HuH-7.5 (cell line): ENCODE results near the gene PTGDS.

Experiments used
- DNase-seq: peaks from one replicate; pipeline ENCODE4 v3.0.0; 2011; ENCODE audit warnings: low spot score

The PTGDS gene

DNA sequence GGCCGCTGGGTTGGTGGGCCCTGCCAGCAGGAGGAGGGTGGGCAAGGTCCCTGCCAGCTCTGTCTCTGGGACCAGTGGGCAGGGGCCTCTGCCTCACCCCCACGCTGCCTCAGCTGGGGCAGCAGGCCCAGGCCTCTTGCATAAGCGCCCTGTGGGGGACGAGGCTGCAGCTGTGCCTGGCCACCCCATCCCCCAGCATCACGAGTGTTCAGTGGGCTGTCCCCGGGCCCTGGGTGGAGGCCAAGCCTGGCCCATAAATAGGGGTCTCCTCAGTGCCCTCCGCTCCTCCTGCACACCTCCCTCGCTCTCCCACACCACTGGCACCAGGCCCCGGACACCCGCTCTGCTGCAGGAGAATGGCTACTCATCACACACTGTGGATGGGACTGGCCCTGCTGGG is at the start of gene PTGDS:
Gene PTGDS, plus strand, starts transcription at position 282 of the 400 bp plus-strand sequence. Its CDS starts 75 bp downstream, at position 357.
- DNase-seq = no peak

DNA sequence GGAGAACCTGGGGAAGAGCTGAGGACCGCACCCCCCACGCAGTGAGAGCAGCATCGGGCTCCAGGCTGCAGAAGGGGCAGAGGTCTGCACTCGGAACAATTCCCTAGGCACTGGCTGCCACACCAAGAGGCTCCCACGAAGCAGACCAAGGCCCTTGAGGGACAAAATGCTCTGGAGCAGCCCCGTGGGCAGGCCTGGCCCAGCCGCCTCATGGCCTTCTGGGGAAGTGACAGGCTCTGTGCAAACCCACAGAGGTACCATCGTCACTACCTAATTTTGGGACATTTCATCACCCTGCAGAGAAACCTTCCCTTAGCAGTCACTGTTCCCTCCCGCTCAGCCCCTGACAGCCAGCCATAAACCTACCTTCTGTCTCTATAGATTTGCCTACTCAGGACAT is 48.7 kb upstream of the PTGDS start:
- DNase-seq = no peak

- no peak for DNase-seq
Measured at GRCh38 chr9:136930014-136930413, 47.3 kb upstream of the PTGDS start.

GRCh38 chr9:136931611-136932130 is 45.6 kb upstream of the PTGDS start:
- DNase-seq = no peak

DNA sequence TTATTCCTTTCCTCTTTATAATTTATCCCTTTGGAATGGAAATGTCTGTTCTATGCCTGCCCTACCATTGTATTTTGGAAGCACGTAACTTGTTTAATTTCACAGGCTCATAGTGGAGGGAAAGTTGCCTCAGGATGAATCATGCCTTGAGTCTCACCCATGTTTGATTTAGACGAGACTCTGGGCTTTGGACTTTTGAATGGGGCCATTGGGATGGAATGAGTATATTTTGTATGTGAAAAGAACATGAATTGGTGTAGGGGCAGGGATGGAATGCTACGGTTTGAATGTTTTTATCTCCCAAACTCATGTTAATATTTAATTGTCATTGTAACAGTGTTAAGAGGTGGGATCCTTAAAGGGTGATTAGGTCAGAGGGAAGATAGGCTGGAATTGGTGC is 43.0 kb upstream of the PTGDS start:
- DNase-seq = no peak

- DNase-seq = no peak
Measured at GRCh38 chr9:136935651-136936050, 41.7 kb upstream of the PTGDS start.

DNA sequence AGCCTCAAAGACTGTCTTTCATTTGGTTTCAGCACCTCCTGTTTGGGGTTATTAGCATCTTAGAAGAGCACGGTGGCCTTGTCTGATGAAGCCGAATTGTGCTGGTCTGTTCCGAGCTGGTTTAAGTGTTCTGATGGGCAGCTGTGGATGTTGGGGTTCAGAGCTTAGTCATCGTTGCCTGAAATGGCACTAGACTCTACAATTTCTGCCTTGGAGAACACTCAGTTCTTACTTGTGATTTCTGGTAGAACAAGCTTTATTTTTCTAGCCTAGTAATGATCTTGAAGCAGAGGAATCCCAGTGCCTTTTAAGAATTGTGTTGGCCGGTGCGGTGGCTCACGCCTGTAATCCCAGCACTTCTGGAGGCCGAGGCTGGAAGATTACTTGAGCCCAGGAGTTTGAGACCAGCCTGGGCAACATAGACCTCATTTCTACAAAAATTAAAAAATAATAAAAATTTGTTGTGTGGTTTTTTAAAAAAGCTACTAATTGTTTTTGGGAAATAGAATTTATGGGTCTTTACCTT is 40.6 kb upstream of the PTGDS start:
- no peak for DNase-seq

DNA sequence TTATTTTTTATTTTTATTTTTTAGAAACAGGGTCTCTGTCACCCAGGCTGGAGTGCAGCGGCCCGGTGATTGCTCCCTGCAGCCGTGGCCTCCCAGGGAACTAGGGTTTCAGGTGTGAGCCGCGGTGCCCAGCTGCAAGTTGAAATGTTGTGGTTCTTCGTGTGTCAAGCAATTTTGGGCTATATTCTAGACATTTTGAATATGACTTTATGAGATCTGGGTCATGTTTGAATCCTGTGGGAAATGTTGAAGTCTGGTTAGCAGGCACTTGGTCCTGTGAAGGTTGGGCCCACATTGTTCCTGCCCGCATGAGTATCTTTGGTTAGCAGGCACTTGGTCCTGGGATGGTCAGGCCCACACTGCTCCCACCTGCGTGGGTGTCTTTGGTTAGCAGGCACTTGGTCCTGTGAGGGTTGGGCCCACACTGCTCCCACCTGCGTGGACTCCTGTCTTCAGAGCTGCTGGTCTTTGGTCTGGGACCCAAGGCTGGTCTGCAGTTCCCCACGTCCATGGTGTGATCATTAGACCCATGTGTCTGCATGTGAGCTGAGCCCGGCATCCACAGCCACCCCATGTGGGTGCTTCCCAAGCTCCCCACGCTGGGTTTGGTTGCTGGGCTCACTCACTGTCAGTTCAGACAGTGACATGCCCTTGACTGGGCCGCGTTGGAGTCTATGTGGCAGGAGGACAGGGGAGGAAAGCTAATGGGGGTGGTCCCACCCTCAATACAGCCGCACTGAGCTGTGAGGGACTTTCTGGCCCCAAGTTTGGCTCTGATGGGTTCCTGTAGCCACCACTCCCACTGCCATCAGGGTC is 39.9 kb upstream of the PTGDS start:
- no peak for DNase-seq

- no peak for DNase-seq
Measured at GRCh38 chr9:136939431-136939995, 37.8 kb upstream of the PTGDS start.

- no peak for DNase-seq
Measured at GRCh38 chr9:136939996-136940525, 37.2 kb upstream of the PTGDS start.

DNA sequence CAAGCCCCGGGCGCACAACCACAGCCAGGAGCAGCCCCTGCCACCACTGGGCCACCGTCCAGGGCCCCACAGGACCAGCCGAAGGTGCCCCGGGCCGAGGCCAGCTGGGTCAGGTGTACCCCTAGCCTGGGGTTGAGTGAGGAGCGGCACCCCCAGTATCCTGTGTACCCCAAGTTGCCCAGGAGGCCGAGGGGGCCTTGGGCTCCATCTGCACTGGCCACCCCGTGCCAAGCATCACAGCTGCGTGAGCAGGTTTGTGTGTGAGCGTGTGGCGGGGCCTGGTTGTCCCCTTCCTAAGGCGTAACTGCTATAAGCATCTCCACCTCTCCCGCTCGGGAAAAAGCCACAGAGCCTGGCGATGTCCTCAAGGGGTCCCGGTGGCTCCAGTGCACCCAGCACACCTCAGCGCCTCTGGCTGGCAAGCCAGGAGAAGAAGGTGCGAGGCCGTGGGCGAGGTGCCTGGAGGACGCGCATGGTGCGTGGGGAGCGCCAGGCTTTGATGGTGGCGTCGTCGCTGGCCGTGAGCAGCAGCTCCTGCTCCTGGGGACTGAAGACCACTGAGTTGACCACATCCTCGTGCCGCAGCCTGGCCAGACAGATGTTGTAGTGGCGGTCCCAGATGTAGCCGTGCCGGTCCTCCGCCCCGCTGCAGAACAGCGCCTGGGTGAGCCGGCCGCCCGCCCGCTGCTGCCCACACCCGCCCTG is 36.6 kb upstream of the PTGDS start:
- no peak for DNase-seq

- DNase-seq = no peak
Measured at GRCh38 chr9:136941231-136942111, 35.8 kb upstream of the PTGDS start.

GRCh38 chr9:136942112-136942880 is 35.0 kb upstream of the PTGDS start:
- DNase-seq = no peak

GRCh38 chr9:136942881-136943230 is 34.4 kb upstream of the PTGDS start:
- DNase-seq = no peak

DNA sequence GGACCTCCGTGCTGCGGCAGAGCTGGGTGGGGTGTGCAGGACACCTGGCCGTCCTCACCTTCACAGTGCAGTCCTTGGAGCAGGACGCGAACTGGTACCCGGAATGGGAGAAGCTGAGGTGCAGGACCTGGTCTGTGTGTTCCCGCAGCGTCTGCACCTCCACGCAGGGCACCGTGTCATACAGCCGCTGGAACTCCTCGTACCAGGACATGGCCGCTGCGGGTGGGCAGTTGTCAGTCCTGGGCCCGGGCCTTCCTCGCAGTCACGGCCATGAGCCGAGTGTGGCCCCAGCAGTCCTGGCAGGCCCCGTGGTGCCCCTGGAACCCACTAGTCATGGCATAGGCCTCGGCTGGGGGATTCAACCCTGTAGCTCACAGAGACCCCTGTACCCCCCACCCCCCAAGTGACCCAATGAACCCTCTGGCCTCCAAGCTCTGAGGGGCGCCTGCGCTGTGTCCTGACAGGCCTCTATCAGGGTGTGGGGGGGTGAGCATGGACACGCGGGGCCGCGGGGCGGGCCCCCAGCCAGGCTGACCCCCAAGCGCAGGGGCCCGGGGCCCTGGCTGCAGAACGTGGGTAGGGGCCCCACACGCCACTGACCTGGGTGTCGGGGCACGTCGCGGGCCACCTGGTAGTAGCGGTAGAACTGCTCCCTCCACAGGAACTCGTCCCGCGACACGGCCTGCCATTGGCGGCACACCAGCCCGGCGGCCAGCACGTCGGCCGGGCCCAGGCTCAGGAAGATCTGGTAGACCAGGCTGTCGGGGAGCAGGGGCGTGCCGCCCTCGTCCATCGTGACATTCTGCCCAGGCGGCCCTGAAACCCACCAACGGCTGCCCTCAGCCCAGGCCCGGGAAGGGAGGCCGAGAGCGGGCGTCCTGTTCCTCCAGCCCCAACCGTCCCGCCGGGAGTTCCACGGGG is 33.8 kb upstream of the PTGDS start:
- DNase-seq = peak; percentile 79

- DNase-seq = peak; percentile 73
Measured at GRCh38 chr9:136944212-136944518, 33.1 kb upstream of the PTGDS start.

DNA sequence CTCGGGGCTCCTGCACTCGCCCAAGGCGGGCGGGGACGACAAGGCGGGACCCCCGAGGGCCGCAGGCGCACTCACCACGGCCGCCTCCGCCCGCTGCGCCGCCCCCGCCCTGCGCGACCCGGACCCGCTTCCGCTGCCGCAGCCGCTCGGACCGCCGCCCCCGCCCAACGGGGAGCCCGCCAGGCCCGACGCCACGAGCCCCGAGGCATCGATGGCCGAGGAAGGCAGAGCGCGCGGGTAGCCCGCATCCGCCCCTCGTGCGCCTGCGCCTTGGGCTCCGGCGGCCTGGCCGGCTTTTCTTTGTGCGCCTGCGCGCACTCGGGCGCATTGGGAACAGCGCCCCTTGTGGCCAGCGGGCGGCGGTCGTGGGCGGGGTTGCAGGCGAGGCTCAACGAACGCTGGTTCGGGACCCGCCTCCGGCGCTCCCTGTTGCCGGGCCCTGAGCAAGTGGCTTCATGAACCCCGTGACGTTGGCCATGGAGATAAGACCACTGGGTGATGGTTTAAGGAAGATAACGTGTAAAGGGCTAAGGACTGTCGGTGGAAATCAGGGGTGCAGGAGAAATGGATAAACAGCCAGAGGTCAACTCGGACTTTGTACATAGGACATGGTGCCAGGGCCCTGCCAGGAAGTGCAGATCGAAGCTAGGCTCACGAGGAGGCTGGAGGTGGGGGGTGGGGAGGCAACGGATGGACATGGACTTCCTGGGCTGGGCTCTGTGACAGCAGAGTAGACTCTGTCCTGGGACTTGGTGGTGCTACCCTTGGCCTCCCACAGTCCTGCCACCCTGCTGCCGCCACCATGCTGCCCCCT is 32.6 kb upstream of the PTGDS start, which contains the start of the genes C8G and FBXW5:
Gene C8G, plus strand, starts transcription at position 725 of the 814 bp plus-strand sequence. Its CDS starts 78 bp downstream, at position 803.
Gene FBXW5, minus strand, starts transcription at position 220 of the 814 bp plus-strand sequence. CDS start 655 bp downstream, outside the sequence.
- peak; percentile 99 for DNase-seq
